Activated CD4-positive, CD25-positive, alpha-beta regulatory T cell treated with anti-CD3 and anti-CD28 coated beads, Interleukin-2, amount 50 U/mL, for 24 hours (primary cell): ENCODE measurements around the gene DNAJC16.

Experiments
- ATAC-seq, 2 donors: fragments of 150-1000 bp; cut with Tn5 transposase; one replicate each; pipeline ENCODE4 v1.10.0; 2021; ENCODE audit warnings: mild to moderate bottlenecking in 1 of 2, moderate library complexity in 1 of 2

DNAJC16 gene

DNA sequence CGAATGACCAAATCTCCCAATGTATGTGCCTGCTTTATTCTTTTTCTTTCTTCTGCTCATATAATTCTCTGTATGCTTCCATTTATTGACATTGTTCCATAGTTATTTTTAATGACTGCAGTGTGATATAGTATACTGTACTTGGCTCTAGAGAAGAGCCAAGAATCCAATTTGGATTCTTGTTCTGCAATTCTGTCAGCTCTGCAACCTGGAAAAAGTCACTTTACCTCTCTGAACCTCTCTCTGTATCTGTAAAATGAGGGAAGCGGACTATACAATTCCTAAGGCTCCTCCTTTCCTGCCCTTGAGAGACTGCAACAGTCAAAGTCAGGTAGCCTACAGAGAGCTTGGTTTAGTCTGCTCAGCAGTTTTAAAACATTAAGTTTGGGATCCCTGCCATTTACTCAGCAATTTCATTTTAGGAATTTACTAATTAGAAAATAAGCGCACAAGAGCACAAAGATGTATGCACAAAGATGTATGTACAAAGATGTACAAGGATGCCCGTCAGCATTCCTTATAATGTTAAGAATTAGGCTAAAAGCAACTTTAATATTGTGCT, 14.7 kb downstream of the DNAJC16 start:
- no peak for ATAC-seq

DNA sequence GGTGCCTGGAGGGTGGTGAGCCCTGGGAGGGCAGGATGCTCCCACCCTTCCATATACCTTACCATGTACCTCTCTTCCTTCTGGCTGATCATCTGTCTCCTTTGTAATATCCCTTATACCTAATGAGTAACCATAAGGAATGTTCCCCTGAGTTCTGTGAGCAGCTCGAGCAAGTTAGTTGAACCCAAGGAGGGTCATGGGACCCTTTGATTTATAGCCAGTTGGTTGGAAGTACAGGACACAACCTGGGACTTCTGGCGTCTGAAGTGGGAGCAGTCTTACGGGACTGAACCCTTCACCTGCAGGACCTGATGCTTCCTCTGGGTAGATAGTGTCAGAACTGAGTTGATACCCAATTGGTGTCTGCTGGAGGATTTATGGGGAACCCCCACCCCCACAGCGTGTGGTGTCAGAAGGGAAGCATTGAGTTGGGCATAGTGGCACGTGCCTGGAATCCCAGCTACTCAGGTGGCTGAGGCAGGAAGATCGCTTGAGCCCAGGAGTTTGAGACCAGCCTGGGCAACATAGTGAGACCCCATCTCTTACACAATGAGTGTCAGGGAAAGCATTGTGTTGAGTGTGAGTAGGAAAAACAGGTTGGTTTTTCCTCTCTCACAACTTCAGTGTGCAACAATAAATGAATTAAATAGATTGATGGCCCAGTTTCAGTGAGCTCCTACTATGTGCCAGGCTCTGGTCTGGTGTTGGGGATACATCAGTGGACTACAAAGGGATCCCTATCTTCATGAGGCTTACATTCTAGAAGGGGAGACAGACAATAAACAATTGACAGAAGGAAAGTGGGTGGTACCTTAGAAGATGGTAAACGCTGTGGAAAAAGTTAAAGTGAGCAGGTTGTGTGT, 16.0 kb downstream of the DNAJC16 start:
- ATAC-seq = no peak

DNA sequence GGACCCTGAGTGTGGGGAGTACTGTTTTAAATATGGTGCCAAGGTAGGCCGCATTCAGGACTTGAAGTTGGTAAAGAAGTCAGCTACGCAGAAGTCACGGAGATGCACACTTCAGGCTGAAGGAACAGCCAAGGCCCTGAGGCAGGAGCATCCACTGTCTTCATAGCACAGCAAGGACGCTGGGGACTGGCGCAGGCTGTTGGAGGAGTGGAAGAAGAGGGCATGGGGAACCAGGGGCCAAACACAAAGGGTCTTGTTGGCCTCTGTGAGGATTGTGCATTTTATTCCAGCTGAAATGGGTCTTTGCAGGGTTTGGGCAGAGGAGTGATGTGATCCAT, 16.6 kb downstream of the DNAJC16 start:
- ATAC-seq = no peak

DNA sequence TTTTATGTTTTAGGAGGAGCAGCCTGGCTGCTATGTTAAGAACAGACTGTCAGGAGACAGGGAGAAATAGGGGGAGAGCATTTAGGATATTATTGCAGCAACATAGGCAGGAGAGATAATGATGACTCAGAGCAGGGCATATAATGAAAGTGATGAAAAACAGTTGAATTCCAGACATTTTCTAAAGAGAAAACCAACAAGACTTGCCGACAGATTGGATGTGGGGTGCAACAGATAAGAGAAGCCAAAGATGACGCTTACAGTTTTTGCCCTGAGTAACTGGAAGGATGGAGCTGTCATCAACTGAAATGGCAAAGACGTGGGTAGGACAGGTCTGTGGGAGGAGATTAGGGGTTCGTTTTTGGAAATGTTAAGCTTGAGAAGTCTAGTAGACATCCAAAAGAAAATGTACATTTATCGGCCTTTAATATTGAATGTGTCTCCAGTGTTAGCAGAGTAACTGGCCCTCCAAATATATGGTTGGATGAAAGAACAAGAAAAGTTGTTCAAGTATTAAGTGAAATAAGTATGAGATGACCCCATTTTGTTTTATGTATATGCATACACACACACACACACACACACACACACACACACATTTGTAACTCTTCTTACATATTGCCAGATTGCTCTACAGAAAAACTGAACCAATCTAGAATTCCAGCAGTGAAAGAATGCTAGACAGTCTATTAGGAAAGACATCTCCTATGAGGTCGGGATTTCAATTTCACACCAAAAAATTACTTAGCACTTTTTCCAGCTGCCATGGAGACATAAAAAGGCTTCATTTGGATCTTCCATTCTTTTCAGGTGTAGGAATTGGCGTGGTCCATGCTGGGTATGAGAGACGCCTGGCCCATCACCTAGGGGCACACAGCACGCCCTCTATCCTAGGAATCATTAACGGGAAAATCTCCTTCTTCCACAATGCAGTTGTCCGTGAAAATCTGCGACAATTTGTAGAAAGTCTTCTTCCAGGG, 17.2 kb downstream of the DNAJC16 start:
- no peak for ATAC-seq

DNA sequence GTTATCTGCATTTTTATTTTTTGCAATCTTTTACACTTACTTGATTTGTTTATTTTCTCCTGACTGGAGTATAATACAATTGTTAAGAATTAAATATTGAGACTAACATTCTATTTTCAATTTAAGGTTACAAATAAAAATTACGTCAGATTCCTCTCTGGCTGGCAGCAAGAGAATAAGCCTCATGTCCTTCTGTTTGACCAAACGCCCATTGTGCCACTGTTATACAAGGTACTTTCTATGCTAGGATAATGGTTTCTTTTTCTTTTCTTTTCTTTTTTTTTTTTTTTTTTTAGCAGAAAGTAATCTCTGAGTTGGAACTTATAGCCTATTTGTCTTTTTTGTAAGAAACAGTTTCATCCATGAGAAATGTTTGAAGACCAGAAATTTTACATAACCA, 20.0 kb downstream of the DNAJC16 start:
- no peak for ATAC-seq

DNA sequence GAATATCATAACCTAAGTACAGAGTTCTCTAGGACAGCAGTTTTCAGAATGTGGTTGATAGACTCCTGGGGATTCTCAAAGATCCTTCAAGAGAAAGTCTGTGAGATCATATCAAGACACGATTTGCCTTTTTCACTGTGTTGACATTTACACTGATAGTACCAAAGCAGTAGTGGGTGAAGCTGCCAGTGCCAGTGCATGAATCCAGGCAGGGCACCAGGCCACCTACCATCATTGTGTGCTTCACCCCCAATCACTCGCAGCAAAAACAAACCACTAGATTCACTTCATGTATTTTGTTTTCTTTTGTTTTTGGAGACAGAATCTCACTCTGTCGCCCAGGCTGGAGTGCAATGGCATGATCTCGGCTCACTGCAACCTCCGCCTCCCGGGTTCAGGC, 23.9 kb downstream of the DNAJC16 start:
- no peak for ATAC-seq

DNA sequence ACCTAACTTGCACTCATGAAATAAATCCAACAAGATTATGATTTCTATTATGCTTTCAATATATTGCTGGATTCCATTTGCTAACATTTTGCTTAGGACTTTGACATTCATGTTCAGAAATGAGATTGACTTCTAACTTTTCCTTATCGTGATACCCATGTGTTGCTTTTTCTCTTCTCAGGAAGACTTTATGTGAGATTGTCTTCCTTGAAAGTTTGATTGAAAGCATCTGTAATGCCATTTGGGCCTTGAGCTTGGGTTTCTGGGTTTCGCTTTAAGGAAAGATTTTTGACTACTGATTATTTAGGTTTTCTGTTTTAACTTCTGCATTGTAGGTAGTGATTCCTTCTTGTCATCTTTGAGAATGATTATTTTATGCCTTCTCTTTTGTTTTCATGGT, 30.4 kb downstream of the DNAJC16 start:
- no peak for ATAC-seq

DNA sequence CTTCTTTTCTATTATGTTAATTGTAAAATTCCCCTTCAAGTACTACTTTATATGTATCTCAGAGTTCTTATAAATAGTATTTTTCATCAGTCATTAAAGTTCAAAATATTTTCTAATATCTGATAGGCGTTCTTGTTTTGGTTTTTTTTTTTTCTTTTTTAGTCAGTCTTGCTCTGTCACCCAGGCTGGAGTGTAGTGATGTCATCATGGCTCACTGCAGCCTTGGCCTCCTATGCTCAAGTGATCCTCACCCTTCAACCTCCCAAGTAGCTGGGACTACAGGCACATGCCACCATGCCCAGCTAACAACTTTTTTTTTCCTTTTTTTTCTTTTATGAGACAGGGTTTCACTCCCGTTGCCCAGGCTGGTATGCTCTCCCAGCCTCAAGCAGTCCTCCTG, 30.9 kb downstream of the DNAJC16 start:
- peak in 1 of 2 donors; percentile 20 for ATAC-seq

DNA sequence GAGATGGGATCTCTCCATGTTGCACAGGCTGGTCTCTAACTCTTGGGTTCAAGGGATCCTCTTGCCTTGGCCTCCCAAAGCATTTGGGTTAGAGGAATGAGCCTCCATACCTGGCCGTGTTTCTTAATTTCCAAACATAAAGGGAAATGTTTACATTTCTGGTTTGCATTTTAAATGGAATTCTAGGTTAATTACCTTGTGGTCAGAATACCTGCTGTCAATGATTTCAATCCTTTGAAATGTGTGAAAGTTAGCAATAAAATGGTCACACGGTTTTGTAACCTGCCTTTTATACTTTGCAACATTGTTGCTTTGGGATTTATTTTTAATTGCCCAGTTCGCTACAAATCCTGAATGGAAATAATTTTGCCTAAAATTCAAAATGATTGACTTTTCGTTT, 31.9 kb downstream of the DNAJC16 start:
- ATAC-seq = no peak

DNA sequence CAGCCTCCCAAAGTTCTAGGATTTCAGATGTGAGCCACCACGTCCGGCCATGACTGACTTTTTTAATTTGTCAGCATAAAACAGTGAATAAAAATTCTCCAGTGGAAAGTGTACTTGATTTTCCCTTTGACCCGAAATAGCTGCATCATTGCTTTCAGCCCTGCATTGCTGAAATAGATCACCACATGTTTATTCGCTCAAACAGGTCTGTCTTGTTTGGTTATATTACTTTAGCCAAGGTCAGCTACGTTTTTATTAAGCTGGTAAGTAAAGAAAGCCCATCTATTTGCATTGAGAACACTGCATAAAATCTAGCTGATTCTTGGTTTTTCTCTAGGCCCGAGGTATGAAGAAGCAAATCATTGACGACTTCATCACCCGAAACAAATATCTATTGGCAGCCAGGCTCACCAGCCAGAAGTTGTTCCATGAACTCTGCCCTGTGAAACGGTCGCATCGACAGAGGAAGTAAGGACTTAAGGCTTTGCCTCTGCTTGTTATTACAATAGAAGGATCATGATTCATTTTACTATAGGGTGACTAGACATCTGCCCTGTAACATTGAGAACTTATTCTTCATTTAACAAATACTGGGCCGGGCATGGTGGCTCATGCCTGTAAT, 32.7 kb downstream of the DNAJC16 start:
- ATAC-seq = no peak

DNA sequence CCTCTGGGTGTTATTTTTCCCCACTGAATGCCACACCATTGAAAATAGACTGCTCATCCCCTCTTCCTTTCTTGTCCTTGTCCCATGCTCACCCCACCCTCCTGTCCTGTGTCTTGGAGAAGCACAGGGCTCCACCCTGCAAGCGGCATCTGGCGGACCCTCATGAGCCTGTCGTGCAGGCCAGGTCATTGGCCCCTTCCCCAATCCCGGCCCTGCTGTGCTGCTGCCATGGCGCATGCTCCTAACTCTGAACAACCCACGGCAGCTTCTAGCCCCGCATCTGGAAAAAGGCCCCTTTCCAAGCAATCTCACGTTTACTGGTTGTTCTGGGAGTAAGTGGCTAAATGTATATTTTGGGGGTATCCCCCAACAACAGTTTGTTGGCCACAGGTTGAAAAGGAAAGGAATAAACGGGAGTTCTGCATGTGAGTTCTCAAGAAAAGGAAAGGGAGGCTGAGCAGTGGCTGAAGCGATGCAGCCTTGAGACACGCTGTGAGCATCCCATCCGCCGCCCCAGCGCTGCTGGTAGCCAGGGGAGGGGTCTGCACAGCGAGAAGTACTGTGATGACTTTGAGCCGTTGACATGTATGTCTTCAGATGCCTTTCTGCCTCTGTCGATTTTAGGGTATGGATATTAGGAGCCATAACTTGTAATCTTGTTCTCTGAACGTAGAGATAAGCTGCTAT, 41.9 kb downstream of the DNAJC16 start:
- ATAC-seq = no peak

DNA sequence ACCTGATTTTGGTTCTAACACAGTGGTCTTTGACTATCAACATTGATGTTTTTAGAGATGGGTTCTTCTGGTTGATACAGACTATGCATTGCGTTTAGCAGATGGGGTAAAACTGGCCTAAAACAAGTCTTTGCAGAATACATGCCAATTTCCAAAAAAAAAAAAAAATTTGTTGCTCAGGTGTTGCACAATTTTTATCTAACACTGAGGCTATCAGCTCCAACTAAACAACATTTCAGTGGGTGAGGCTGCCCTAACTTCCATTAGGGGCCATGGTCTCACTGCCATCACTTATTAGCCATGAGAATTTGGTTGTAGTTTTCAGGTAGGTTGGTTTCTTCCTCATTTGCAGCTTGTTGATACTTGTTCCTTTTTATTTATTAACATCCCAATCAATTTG, 44.2 kb downstream of the DNAJC16 start:
- no peak for ATAC-seq

DNA sequence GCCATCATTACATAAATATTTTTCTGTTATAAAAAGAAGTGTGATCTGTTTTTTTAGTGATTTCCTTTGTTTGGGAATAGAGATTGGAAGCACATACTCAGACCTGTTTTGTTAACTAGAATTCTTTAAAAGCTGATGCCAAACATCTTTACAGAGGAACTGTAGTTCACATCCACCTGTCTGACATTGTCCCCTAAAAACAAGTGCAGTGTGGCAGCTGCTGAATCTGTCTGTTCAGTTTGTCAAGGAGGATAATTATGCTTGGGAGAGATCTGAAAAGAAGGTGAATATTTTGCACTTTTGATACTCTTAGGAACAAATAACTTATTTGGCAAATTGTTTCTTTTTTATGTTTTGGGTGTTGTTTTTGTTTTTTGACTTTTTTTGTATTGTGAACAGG, 44.6 kb downstream of the DNAJC16 start:
- ATAC-seq = no peak

DNA sequence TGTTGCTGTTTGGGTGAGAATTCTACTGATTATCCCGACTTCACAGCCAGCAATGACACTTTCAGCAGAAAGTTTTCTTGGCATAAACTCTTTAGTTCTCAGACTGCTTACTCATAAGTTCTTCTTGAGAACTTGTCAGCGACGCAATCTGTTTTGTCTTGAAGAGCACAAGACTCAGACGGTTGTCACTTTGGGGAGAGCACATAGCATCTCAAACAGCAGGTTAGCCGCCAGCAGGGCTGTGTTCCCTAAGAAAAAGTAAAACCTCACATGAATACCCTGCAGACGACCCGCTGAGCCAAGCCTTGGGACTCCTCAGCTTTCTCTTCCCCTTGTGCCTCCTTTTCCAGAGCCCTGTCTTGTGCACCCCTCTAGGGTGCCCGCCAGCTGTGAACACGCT, 46.8 kb downstream of the DNAJC16 start:
- no peak for ATAC-seq

DNA sequence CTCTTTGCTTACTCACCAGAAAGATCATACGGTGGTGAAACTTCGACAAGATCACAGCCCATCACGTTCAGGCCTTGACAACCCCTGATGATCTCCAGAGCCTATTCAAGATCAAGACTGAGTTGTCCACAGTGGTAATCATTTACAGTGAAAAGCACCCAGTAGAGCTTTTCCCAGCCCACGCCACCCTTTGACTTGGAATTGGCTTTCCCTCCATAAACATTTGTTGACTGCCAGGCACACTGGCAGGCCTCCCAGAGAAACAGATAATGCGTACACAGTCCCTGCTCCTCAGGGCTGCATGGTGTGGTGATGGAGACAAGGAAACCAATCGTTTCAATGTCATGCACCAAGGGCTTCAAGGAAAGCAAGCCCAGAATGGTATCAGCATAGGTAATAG, 48.1 kb downstream of the DNAJC16 start:
- no peak for ATAC-seq

DNA sequence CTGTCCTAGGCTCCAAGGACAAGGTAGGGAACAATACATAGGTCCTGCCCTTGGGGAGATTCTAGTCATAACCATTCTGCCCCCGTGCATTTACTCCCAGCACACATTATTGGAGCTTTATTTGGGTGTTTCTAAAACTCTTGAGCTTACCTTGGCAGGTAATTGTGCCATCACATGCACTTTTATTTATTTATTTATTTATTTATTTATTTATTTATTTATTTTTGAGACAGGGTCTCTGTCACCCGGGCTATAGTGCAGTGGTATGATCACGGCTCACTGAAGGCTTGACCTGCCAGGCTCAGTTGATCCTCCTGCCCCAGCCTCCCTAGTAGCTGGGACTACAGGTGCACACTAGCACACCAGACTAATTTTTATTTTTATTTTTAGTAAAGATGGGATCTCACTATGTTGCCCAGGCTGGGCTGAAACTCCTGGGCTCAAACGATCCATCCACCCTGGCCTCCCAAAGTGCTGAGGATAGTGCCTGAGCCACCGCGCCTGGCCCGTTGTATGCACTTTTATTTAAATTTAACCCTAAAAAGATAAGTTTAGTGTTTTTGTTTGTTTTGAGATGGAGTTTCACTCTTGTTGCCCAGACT, 49.0 kb downstream of the DNAJC16 start:
- no peak for ATAC-seq

DNA sequence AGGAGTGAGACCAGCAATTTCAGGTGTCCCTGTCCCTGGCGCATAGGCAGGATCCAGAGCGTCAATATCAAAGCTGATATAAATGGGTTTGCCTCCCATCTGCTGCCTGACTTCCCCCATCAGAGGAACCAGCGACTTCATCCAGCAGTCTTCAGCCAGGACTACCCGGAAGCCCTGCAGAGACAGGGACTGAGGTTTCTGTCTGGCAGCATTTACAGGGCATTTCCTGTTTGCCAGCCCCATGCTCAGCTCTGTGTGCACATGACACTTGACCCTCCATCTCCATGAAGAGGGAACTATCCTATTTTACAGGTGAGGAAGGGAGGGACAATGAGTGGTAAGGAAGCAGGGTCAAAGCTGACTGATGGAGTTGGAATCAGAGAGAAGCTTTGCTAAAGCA, 51.0 kb downstream of the DNAJC16 start:
- ATAC-seq = peak in 1 of 2 donors; percentile 13

DNA sequence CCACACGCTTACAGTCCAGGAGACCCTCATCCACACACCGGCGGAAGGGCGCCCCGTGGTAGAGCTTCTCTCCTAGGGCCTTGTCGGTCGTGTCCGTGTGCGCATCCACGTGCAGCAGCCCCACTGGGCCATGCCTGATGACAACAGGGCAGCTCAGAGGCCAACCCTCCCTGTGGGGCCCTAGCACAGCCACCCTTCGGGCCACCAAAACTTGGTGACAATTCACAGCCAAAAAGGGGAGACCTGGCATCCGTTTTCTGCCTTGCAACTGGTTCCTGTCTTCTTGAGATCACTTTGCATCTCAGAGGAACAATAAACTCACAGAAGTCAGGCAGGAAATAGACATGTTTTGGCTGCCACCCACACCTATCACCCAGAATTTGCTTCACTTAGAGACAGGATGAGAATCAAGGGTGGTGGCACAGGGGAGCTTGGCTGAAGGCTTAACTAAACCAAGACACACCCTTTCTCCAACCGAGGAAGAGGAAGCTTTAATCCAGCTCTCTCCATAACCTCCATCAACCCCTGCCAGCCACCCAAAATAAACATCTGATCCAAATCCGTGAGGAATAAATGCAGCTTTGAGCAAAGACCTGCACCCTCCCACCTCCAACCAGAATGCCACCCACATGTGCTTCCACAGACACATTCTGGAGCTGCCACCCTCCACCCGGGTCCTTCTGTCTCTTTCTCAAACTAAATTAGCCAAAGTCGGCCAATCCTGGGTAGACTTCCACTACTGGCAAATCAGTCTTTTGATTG, 52.5 kb downstream of the DNAJC16 start:
- peak; percentile 55 to 56 for ATAC-seq

DNA sequence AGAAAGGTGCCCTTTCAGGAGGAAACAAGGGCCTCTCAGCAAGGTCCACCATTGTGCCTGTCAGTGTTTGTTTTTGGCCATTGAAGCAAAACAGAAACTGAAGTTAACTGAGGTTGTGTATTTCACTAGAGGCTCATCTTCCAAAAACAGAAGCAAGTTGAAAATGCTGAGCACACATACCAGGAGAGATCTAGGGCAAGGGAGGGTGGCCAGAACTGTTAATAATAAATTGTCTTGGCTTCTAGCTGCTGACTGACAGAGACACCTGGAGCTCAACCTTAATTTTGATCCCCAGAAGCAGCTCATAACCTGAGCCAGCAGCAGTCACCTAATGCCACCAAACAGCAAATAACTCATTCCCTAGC, 53.0 kb downstream of the DNAJC16 start:
- ATAC-seq = peak in 1 of 2 donors; percentile 11

DNA sequence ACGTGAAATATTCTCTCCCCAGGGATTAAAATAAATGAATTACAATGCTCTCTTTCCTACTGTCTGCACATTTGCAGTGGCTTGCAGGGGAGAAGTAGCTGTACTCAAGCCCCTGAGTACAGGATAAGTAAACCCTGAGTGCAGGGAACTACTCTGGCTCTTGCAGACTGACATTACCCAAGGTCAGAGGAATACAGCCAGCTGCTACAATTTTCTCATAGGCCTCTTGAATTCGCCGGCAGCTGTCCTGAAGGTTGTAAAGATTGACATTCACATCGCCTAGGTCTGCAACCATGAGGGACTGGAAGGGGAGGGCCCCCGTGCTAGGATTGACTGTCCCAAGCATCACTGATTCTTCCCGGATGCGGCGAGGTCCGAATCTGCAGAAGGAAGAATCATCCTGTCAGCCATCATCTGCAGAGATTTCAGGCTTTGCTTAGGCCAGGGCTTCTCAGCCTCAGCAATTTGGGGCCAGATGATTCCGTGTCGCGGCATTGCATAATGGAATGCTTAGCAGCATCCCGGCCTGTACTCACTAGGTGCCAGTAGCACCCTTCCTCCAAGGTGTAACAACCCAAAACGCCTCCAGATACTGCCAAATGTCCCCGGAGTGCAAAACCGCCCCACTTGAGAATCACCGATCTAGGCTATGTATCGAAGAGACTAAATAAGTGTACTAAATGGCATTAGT, 56.5 kb downstream of the DNAJC16 start:
- ATAC-seq = no peak
